Measurements from ENCODE around the gene RIIAD1.

RIIAD1 gene

GRCh38 chr1:151716405-151716762, 4.9 kb upstream of the RIIAD1 start:
- TF ChIP-seq, protein P1, sequence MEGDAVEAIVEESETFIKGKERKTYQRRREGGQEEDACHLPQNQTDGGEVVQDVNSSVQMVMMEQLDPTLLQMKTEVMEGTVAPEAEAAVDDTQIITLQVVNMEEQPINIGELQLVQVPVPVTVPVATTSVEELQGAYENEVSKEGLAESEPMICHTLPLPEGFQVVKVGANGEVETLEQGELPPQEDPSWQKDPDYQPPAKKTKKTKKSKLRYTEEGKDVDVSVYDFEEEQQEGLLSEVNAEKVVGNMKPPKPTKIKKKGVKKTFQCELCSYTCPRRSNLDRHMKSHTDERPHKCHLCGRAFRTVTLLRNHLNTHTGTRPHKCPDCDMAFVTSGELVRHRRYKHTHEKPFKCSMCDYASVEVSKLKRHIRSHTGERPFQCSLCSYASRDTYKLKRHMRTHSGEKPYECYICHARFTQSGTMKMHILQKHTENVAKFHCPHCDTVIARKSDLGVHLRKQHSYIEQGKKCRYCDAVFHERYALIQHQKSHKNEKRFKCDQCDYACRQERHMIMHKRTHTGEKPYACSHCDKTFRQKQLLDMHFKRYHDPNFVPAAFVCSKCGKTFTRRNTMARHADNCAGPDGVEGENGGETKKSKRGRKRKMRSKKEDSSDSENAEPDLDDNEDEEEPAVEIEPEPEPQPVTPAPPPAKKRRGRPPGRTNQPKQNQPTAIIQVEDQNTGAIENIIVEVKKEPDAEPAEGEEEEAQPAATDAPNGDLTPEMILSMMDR (IDR thresholded peaks at IDR 0.05; ENCODE audit: insufficient read depth, low read length, poor library complexity, severe bottlenecking), result no peak
- Histone ChIP-seq H3K36me3 (ENCODE audit: control insufficient read depth, insufficient read depth, low read length) (no peaks in the 10 kb centered on the region), H3K4me3 (replicated peaks; ENCODE audit: low read depth, low read length) (no peak overlapping the region), H3K27me3 (replicated peaks; ENCODE audit: control insufficient read depth, insufficient read depth, low read length) (no peaks in the 10 kb centered on the region; the same call in none of the 2 replicates)
- DNase-seq (ENCODE audit: extremely low read depth, insufficient read length), result no peak

- Histone ChIP-seq H3K27me3 (replicated peaks; ENCODE audit: control insufficient read depth, insufficient read depth, low read length) (no peaks in the 10 kb centered on the region; the same call in none of the 2 replicates), H3K4me3 (replicated peaks; ENCODE audit: low read depth, low read length) (no peak within 1 kb of the TSS), H3K36me3 (ENCODE audit: control insufficient read depth, insufficient read depth, low read length) (no peaks in the 10 kb centered on the region)
- DNase-seq (ENCODE audit: extremely low read depth, insufficient read length), result no peak
- TF ChIP-seq, protein P1 (IDR thresholded peaks at IDR 0.05; ENCODE audit: insufficient read depth, low read length, poor library complexity, severe bottlenecking), result no peak
These were observed 4.3 kb upstream of the RIIAD1 start, which contains the start of gene CELF3 for GRCh38 chr1:151716771-151717631. Gene CELF3, minus strand, starts transcription at chr1:151716803. Its CDS starts 783 bp downstream, at chr1:151716020.

GRCh38 chr1:151718011-151718431, 3.3 kb upstream of the RIIAD1 start:
- DNase-seq (ENCODE audit: extremely low read depth, insufficient read length), result no peak
- H3K27me3 ChIP-seq (replicated peaks; ENCODE audit: control insufficient read depth, insufficient read depth, low read length), result no peaks in the 10 kb centered on the region; the same call in none of the 2 replicates
- TF ChIP-seq, protein P1 (IDR thresholded peaks at IDR 0.05; ENCODE audit: insufficient read depth, low read length, poor library complexity, severe bottlenecking), result no peak

GRCh38 chr1:151718666-151719065, 2.7 kb upstream of the RIIAD1 start:
- H3K4me3 ChIP-seq (replicated peaks; ENCODE audit: low read depth, low read length), result no peak overlapping the region
- DNase-seq (ENCODE audit: extremely low read depth, insufficient read length), result no peak
- H3K36me3 ChIP-seq (ENCODE audit: control insufficient read depth, insufficient read depth, low read length), result no peaks in the 10 kb centered on the region
- TF ChIP-seq, protein P1 (IDR thresholded peaks at IDR 0.05; ENCODE audit: insufficient read depth, low read length, poor library complexity, severe bottlenecking), result no peak
- H3K27me3 ChIP-seq (replicated peaks; ENCODE audit: control insufficient read depth, insufficient read depth, low read length), result no peaks in the 10 kb centered on the region; the same call in none of the 2 replicates

More at GRCh38 chr1:151718011-151718431, 3.3 kb upstream of the RIIAD1 start:
- H3K4me3 ChIP-seq (replicated peaks; ENCODE audit: low read depth, low read length), result no peak overlapping the region
- no peaks in the 10 kb centered on the region for H3K36me3 ChIP-seq (ENCODE audit: control insufficient read depth, insufficient read depth, low read length)

DNA sequence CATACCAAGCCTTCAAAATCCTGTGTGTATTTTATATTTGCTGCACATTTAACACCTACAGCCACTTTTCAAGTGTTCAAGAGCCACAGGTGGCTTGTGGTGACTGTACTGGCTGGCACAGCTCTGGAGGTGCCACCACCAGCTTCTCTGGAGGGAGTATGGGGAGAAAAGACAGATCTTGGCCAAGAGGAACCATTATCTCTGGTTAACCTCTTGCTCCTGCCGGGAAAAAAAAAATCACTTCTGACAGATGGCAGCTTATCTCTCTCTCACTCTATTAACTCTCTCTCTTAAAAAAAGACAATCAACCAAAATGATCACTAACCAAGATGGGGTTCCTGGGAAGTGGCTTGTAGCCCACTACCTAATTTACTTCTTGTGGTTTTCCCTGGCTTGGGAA, 1.2 kb upstream of the RIIAD1 start:
- no peak for DNase-seq (ENCODE audit: extremely low read depth, insufficient read length)
- Histone ChIP-seq H3K4me3 (replicated peaks; ENCODE audit: low read depth, low read length) (no peak overlapping the region), H3K36me3 (ENCODE audit: control insufficient read depth, insufficient read depth, low read length) (no peaks in the 10 kb centered on the region), H3K27me3 (replicated peaks; ENCODE audit: control insufficient read depth, insufficient read depth, low read length) (no peaks in the 10 kb centered on the region; the same call in none of the 2 replicates)
- TF ChIP-seq, protein P1 (IDR thresholded peaks at IDR 0.05; ENCODE audit: insufficient read depth, low read length, poor library complexity, severe bottlenecking), result no peak
